GM19023 (cell line): ENCODE data around the gene PPP2R5A.

Experiments used
- ATAC-seq: cut with Tn5 transposase; IDR thresholded peaks from one replicate; pipeline ENCODE4 v1.9.1; 2021; ENCODE audit warnings: mild to moderate bottlenecking, moderate library complexity; ENCODE audit not compliant: unreplicated experiment

Gene PPP2R5A

DNA sequence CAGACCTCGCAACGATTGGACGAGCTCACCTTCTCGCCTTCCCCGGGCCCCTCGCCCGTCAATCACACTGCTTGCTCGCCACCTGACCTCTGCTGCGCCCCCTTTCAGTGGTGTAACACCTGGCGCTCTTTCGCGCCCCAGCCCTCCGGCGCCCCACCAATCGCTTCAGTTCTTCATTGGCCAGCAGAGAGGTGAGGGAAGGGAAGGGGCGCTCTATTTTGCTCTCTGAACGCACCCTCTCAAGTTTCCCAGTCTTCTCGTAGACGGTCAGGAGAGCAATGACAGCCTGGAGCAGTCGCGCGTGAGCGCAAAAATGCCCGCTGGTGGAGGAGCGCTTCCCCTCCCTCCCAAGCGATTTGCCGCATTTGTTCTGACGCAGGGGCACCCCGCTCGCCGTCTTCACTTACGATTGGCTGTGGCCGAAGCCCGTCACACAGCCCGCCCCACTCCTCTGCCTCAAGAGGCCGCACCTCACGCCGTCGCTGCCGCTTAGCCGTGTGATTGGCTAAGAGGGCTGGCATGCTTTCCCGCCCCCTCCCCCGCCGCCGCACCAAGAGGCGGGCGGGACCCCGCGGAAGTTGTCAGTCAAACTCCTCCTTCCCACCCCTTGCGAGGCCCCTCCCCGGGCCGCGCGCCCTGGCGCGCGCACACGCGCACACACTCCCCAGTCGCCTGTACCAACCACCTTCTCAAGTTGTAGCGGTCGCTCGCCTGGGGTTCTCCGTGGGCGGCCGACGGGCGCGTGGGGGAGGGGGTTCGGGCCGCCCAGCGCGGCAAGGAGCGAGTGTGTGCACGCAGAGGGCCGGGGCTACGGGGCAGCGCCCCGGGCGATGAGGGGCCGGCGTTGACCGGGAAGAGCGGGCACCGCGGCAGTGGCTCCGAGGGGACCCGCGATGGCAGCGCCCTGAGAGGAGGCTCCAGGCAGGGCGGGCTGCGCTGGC lies at the start of gene PPP2R5A:
Gene PPP2R5A, plus strand, starts transcription at position 667 of the 941 bp plus-strand sequence. CDS start 701 bp downstream, outside the sequence.
- ATAC-seq: peak; percentile 93

DNA sequence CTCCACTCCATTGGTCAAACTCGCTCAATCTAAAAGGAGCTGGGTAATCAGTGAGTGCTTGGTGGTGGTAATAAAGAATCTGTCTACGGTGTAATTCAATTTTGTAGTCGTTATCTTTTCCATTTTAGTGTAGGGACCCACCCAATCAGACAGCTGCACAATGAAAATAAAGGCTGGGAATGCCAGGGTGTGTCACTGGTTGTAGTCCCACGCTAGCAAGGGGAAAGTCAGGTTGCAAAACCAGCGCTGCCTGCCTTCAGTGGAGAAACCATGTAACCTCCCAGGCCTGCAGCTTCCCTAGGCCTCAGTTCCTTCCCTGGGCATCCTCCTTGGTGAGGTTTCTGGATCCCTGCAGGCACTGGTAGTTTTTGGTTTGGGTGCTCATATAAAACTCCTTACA lies 49.4 kb upstream of the PPP2R5A start:
- ATAC-seq: no peak

DNA sequence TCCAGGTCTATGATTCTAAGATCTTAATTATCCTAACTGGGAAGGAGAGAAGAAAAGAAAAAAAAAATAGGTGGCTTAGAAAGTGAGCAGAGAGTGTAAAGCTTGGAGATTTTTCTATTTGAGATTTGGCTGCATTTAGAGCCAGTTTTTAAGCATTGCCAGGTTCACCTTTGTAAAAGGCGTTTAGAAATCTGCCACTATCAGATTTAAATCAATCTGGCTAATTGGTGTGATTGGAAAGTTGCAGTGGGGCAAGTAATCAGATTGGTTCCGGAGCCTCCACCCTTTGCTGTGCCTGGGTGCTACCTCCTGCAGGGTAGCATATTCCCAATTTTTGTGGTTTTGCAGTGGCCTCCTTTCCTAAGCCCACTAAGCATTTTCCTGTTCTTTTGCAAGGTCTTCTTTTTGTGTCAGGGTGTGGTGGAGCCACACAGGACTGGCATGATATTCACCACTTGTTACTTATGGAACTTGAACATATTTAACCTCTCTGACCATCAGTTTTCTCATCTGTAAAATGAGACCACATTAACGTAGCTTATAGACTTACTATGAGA lies 48.5 kb upstream of the PPP2R5A start:
- no peak for ATAC-seq

DNA sequence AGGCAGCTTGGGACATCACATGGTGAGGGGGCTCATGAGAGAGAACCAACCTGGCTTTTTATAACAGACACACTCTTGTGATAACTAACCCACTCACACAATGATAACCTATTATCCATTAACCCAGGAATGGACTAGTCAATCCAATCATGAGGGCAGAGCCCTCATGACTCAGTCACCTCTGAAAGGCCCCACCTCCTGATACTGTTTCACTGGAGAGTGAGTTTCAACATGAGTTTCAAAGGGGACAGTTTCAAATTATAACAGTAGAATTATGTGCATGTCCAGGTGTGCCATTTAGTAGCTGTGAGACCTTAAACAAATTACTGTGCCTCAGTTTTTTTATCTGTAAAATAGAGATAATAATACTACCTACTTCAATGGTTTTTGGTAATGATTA lies 47.6 kb upstream of the PPP2R5A start:
- ATAC-seq: peak; percentile 90

DNA sequence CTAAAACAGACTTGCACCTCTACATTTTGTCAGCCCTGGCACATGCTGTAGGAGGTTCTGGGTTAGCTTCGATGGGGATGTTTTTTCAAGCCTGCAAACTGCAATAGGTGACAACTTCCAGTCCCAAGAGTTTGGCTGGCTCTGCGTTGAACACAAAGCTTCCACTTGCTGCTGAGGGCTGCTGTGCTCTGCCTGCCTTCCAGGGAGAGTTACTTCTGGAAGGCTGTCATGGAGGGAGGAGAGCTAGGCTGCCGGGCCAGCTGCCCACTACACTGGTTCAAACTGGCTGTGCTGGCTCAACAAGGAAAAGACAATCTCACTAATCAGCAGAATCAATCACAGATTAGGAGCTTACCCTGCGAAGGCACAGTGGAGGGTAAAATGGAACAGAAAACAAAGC lies 46.7 kb upstream of the PPP2R5A start:
- no peak for ATAC-seq

DNA sequence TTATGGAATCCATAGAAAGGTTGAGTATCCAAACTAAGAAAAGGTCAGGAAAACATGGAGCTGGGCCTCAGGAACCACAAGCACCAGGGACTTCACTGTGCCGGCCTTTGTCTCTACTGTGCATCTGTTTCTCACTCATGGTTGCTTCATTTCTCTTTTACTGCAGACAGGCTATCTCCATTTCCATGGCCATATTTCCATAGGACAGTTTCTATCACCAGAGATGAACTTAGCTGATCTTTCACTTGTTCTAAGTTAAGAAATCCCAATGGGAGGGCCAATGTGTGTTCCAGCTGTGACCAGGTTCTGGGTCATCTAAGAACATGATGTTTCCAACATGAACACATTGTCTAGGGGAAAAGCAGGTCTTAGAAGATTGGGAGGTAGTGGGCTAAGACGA lies 43.7 kb upstream of the PPP2R5A start:
- no peak for ATAC-seq

DNA sequence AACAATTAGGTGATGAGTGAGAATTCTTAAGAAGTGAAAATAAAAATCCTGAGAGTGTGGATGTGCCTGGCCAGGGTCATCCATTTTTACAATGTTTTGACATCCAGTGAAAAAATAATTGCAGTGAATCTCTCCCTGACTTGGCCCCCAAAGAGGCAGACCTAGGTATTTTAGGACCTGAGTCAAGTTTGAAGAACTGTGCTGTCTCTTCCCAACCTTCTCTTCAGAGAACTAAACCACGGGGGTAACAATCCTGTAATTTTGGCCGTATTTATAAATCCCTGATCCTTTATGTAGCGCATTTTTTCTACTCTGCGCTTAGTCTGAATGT lies 43.3 kb upstream of the PPP2R5A start:
- ATAC-seq: no peak

DNA sequence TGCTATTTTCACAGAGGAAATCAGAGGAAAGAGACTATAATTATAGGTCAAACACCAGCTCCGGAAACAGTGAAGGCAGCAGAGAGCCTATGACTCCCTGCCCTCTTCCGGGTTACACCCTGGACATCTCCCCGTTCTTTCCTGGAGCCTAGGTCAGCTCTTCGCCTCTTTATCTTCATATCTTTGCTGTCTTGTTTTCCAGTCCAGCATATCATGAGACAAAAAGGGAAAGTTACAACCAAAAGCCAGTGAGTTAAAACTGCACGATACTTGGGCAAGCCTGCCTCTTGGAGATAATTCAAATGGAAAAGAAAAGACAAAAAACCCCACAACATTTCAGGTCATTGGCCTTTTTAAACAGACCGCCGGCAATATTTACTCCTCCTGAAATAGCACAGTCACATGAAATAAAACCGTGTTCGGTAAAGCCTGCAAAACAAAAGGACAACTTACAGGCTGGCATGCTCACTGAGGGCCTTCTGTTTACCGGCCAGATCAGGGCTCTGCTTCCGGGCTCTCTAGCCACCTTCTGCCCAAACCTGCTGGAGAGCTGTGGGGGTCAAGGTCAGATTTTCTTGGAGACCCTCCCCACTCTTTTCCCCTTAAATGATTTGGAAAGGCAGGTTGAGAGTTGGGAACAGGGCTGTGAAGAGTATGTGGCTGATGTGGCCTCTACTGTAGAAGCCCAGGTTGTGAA lies 42.8 kb upstream of the PPP2R5A start:
- no peak for ATAC-seq

DNA sequence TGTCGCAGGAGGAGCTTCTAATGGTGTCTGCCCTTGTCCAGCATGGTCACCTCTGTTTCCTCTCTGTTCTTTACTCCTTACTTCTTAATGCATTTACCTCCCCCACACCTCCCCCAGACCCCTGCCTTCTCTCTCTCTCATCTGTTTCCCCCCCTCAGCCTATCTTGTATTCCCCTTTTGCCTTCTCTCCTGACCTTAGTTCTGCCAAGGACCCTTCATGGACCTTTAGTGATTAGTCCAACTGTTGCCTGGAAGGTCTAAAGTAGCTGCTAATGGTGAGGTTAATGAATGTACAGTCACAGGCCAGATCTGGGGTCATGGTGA lies 42.3 kb upstream of the PPP2R5A start:
- ATAC-seq: no peak

DNA sequence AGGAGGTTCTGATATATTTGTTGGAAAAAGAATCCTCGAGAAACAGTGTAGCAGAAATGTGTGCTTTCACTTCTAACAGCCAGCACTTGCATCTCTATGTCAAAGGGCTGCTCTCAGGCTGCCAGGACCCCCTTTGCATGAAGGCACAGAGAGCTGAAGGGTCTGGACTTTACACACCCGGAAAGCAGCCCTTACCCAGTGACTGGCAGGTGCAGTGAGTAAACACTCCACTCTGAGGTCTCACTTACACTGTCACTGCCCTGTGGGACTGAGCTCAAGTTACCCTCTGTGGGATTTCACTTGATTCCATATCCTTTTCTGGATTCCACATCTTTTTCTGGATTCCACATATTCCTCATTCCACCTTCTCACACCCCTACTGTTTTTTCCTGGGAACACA lies 40.8 kb upstream of the PPP2R5A start:
- ATAC-seq: no peak

DNA sequence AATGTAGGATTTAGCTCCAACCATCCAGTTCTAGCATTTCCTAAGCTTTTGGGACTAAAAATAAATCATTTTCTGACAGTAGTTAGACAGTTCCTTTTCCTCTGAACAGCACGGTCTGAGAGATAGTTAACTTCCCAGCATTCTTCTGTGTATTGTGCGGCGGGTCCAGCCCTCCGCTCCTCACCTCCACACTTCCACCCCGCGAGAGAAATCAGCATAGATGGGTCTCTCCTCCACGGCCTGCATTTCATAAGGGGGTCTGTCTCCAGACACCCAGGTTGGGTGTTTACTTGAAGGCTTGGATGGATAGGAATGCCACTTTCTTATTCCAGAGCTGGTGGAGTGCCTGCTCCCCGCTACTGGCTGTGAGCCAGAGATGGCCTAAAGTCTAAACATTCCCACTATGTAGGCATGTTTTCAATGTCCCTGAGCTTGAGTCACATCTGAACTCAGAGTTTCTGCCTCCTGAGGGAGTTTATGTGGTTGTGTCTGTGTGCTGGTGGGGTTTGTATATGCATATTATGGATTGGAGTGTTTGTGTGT lies 38.0 kb upstream of the PPP2R5A start:
- ATAC-seq: no peak

DNA sequence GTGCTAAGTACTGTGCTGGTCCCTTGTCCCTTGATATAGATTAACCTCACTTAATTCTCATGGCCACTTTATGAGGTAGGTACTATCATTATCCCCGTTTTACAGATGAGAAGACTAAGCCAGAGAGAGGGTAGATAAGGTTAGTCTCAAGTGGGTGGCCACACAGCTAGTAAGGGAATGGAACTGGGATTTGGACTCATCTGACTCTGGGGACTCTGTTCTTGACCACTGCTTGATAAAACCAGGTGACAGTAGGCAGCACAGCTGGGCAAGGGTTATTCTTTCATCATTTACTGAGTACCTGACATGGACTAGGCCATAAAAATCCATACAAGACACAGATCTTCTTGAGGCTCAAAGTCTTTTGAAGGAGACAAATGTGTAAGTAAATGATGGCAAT lies 37.2 kb upstream of the PPP2R5A start:
- no peak for ATAC-seq

DNA sequence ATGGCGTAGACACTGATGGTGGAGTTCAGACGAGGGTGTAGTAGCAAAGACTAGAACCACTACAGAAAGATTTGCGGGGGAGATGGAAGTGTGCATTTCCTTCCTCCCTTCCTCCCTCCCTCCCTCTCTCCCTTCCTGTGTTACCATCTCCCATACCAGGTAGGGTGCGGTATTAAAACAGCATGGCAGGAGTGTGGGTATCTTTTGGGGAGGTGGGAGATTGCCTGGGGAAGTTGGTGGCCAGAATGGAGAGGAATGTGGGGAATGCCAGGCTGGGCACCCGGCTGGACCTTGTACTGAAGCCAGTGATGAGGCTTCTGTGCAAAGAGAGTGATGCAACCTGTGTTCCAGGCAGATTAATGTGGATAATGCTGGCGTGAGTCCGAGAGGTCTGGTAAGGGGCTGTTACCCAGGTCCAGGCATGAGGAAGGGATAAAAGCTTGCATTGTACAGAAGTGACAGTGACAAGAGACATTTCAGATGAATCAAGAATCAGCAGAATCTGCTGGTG lies 30.3 kb upstream of the PPP2R5A start:
- no peak for ATAC-seq

DNA sequence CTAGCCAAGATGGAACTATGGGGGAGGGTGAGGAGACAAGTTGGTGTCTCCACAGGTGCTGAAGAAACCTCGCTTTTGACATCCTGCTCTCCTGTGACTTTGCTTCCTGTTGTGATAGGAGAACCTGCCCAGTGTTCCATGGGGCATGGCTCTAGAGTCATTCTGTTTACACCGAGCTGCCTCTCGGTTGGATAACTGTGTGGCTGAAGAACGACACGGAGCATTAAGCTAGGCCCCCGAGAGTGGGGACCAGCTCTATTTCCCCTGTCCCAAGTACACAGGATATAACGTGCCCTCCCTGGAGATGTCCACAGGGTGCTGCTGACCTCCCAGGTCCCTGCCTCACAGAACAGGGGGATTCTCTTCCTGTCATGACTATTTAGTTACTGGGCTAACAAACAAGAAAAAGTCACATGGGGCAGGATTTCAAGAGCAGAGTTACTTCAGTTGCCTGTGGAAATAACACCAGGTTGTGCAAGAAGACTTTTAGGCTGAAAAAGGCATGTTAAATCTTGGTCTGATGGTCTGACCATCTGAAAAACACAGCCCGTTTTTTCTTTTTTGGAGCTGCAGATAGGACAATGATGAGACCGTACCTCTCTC lies 29.4 kb upstream of the PPP2R5A start:
- ATAC-seq: no peak

DNA sequence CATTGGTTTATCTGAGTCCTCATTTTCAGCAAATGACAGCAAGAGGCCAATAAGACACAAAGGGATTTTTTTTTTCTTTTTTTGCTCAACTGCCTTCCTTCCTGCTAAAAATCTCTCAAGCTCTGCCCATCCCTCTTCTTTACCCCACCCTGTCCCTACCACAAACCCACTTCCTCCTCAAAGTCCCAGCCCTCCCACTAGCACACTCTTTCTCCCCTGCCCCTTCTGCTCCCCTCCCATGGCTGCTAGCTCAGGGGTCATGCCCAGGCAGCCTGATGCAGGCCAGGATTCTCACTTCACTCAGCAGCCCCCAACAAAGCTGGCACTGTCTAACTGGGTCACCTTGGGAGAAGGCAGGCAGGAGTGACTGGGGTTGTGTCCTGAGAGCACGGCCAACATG lies 28.8 kb upstream of the PPP2R5A start:
- no peak for ATAC-seq

DNA sequence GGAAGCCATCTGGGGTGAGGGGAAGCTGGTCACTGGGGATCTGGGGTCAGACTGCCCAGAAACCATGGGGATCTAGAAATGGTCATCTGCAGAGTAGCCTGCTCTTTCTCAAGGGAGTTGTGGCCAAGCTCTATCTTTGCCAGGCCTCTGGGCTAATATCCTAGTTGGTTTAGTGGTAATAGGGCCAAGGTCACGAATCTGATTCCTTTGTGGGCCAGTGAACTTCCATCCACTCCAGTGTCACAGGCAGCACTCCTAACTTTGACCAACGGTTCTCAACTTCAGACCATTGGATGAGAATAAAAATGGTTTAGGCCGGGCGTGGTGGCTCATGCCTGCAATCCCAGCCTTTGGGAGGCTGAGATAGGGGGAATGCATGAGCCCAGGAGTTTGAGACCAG lies 28.1 kb upstream of the PPP2R5A start:
- no peak for ATAC-seq

DNA sequence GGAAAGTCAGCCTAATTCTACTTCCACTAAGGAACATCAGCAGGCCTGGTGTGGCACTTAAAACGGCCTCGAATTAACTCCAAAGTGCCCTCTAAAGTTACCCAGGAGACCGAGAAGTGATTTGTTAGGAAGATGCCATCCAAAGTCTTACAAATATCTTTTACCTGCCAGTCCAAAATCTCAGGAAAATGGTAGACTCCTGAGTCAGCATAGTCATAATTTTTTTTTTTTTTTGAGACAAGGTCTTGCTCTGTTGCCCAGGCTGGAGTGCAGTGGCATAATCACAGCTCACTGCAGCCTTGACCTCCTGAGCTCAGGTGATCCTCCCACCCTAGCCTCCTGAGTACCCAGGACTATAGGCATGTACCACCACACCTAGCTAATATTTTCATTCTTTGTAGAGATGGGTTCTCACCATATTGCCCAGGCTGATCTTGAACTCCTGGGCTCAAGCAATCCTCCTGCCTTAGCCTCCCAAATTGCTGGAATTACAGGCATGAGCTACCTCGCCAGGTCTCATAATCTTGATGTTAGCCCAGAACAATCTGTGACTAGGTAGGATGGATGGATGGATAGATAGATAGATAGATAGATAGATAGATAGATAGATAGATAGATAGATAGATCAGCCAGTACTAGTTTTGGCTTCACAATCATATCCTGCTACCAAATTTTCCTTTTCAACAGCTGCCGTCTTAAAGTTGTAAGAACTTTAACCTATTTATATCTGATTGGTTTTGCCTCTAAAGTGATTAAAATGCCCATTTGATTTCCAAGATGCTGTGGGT lies 25.3 kb upstream of the PPP2R5A start:
- ATAC-seq: no peak

DNA sequence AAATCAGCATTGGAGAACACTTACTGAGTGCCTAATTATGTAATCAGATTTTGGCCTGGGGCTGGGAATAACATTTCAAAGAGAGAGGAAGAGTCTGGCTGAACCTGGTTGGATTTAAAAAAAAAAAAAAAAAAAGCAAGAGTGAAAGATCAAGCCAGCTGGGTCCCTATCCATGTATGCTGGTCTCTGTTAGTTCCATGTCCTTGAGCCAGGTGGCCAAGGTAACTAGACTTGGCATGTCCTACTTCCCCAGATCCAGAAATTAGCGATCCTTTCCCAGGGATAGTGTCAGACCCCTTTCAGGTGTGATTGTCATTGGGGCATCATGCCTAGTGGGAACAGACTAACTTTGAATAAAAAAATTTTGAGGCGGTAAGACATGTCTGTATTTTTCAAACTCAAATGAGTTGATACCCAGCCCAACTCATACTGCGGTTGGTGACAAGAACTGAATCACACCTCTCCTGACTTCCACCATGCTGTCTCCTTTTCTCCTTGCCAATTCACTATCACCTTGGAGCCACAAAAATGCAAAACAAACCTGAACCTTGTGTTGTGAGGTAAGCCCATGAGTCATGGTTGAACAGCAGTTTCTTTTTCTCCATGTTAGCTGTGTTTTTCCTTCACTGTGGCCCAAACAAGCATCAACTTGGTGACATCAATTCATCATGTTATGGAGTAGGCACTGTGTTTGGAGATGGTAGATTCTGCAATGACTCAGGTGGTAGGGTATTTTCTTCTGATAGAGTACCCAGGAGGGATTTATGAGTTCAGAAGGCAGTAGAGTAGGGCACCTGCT lies 24.5 kb upstream of the PPP2R5A start:
- ATAC-seq: no peak

DNA sequence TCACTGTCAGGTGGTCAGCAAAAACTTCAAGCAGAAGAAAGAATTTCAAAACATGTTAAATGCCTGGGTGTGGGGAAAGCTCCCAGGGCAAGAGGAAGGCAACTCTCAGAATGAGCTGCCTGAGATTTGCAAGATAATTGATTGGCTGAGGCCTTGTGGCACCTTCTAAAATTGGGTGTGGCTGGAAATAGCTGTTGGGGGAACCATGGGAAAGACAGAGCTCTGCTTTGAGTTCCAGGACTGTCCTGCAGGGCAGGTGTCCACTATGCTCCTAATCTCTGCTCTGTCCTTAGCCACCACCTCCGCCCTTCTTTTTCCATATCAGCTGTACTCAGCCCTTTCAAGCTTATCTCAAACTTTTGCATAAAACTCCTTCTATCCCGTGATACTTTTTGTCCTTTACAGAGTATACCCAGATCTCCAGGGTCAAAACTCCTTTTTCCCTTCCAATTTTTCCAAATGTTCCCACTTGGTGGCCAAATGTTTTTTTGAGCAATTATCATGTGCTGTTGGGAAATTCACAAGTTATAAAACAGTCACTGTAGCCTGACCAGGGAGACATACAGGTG lies 23.8 kb upstream of the PPP2R5A start:
- ATAC-seq: no peak
